GM18873 (cell line): ENCODE data around the gene PYGL.

Experiments
- ATAC-seq: cut with Tn5 transposase; IDR thresholded peaks from one replicate; pipeline ENCODE4 v1.9.1; 2021; ENCODE audit warnings: mild to moderate bottlenecking, moderate library complexity, moderate number of reproducible peaks; ENCODE audit not compliant: unreplicated experiment, low FRiP score

PYGL gene

GRCh38 chr14:50882932-50883826, 61.1 kb downstream of the PYGL start:
- no peak for ATAC-seq

GRCh38 chr14:50875359-50876070, 68.8 kb downstream of the PYGL start:
- peak; percentile 89 for ATAC-seq

- ATAC-seq = no peak
Observed at GRCh38 chr14:50874757-50875156, 69.5 kb downstream of the PYGL start.

- no peak for ATAC-seq
Observed at GRCh38 chr14:50871914-50872732, 72.2 kb downstream of the PYGL start, which contains the start of gene ABHD12B. Gene ABHD12B (plus strand): TSS chr14:50872053. CDS start chr14:50872175, 122 bp downstream.

GRCh38 chr14:50871228-50871627, 73.1 kb downstream of the PYGL start:
- no peak for ATAC-seq

GRCh38 chr14:50865391-50866076, 78.7 kb downstream of the PYGL start:
- ATAC-seq = no peak

GRCh38 chr14:50864946-50865345, 79.3 kb downstream of the PYGL start:
- ATAC-seq = no peak

GRCh38 chr14:50864237-50864636, 80.0 kb downstream of the PYGL start:
- no peak for ATAC-seq

GRCh38 chr14:50862036-50862570, 82.2 kb downstream of the PYGL start:
- ATAC-seq = no peak

- no peak for ATAC-seq
Observed at GRCh38 chr14:50860478-50861086, 83.7 kb downstream of the PYGL start.

- no peak for ATAC-seq
Observed at GRCh38 chr14:50859296-50859624, 85.0 kb downstream of the PYGL start.

GRCh38 chr14:50856660-50857059, 87.6 kb downstream of the PYGL start:
- no peak for ATAC-seq

GRCh38 chr14:50855558-50855957, 88.7 kb downstream of the PYGL start:
- no peak for ATAC-seq
